ENCODE measurements around the gene PEX1. TPM values are rescaled to one million over a fixed set of nuclear protein-coding genes. Genes with fewer than 3 reads are reported as not detected.
"Not testable (repeated sequence)": the region's sequence is repeated elsewhere in the genome, so short reads cannot be mapped to it uniquely, and the experiment has no call there.

The PEX1 gene
- total RNA-seq, 1 experiment from 2014 or later, result 4.3 TPM

GRCh38 chr7:92520024-92520423 lies 8.3 kb downstream of the PEX1 start:
- Histone ChIP-seq H3K4me3 (no peak overlapping the region), H3K36me3 (no peaks in the 10 kb centered on the region), H3K27me3 (no peaks in the 10 kb centered on the region), H3K9me3 (no peaks in the 10 kb centered on the region)
- DNase-seq, result no peak

- H3K4me3 ChIP-seq, result no peak overlapping the region
- H3K36me3 ChIP-seq, result no peaks in the 10 kb centered on the region
- H3K27me3 ChIP-seq, result no peaks in the 10 kb centered on the region
- no peak for DNase-seq
- no peaks in the 10 kb centered on the region for H3K9me3 ChIP-seq
These were observed 10.7 kb downstream of the PEX1 start for GRCh38 chr7:92517631-92518030.

- no peak overlapping the region for H3K4me3 ChIP-seq
- H3K36me3 ChIP-seq, result no peaks in the 10 kb centered on the region
- no peak for DNase-seq
- H3K9me3 ChIP-seq, result no peaks in the 10 kb centered on the region
- H3K27me3 ChIP-seq, result no peaks in the 10 kb centered on the region
These were observed 15.0 kb downstream of the PEX1 start for GRCh38 chr7:92513167-92513902.

GRCh38 chr7:92508946-92509345 lies 19.4 kb downstream of the PEX1 start:
- H3K4me3 ChIP-seq, result no peak overlapping the region
- no peak for DNase-seq
- no peaks in the 10 kb centered on the region for H3K9me3 ChIP-seq
- H3K27me3 ChIP-seq, result no peaks in the 10 kb centered on the region
- H3K36me3 ChIP-seq, result no peaks in the 10 kb centered on the region

- Histone ChIP-seq H3K9me3 (no peaks in the 10 kb centered on the region), H3K4me3 (no peak overlapping the region), H3K36me3 (no peaks in the 10 kb centered on the region), H3K27me3 (no peaks in the 10 kb centered on the region)
- no peak for DNase-seq
These were observed 22.0 kb downstream of the PEX1 start for GRCh38 chr7:92506363-92506762.

GRCh38 chr7:92504563-92504962 lies 23.8 kb downstream of the PEX1 start:
- Histone ChIP-seq H3K4me3 (no peak overlapping the region), H3K27me3 (no peaks in the 10 kb centered on the region), H3K9me3 (no peaks in the 10 kb centered on the region), H3K36me3 (no peaks in the 10 kb centered on the region)
- DNase-seq, result no peak

GRCh38 chr7:92503767-92504166 lies 24.6 kb downstream of the PEX1 start:
- Histone ChIP-seq H3K4me3 (no peak overlapping the region), H3K9me3 (no peaks in the 10 kb centered on the region), H3K27me3 (no peaks in the 10 kb centered on the region), H3K36me3 (no peaks in the 10 kb centered on the region)
- no peak for DNase-seq

GRCh38 chr7:92498557-92498956 lies 29.8 kb downstream of the PEX1 start:
- no peak for DNase-seq
- no peaks in the 10 kb centered on the region for H3K9me3 ChIP-seq
- no peaks in the 10 kb centered on the region for H3K36me3 ChIP-seq
- no peak overlapping the region for H3K4me3 ChIP-seq
- no peaks in the 10 kb centered on the region for H3K27me3 ChIP-seq

GRCh38 chr7:92496876-92497275 lies 31.4 kb downstream of the PEX1 start:
- DNase-seq, result no peak
- H3K9me3 ChIP-seq, result no peaks in the 10 kb centered on the region
- no peaks in the 10 kb centered on the region for H3K27me3 ChIP-seq
- no peak overlapping the region for H3K4me3 ChIP-seq
- no peaks in the 10 kb centered on the region for H3K36me3 ChIP-seq

- Histone ChIP-seq H3K27me3 (no peaks in the 10 kb centered on the region), H3K36me3 (peaks cover 4% of the 10 kb centered on the region; the same call in 1 of the 2 replicates), H3K9me3 (no peaks in the 10 kb centered on the region), H3K4me3 (no peak overlapping the region)
- no peak for DNase-seq
These were observed 38.7 kb downstream of the PEX1 start for GRCh38 chr7:92489634-92490033.

- peaks cover 4% of the 10 kb centered on the region; the same call in 1 of the 2 replicates for H3K36me3 ChIP-seq
- no peaks in the 10 kb centered on the region for H3K27me3 ChIP-seq
- H3K9me3 ChIP-seq, result no peaks in the 10 kb centered on the region
- no peak overlapping the region for H3K4me3 ChIP-seq
- no peak for DNase-seq
These were observed 40.5 kb downstream of the PEX1 start for GRCh38 chr7:92487804-92488203.

GRCh38 chr7:92485974-92486373 lies 42.3 kb downstream of the PEX1 start:
- Histone ChIP-seq H3K36me3 (peaks cover 4% of the 10 kb centered on the region; the same call in 1 of the 2 replicates), H3K27me3 (no peaks in the 10 kb centered on the region), H3K4me3 (no peak overlapping the region), H3K9me3 (no peaks in the 10 kb centered on the region)
- DNase-seq, result no peak

GRCh38 chr7:92485267-92485892 lies 42.9 kb downstream of the PEX1 start:
- H3K27me3 ChIP-seq, result no peaks in the 10 kb centered on the region
- H3K4me3 ChIP-seq, result no peak overlapping the region
- no peak for DNase-seq
- peaks cover 4% of the 10 kb centered on the region; the same call in 1 of the 2 replicates for H3K36me3 ChIP-seq
- H3K9me3 ChIP-seq, result no peaks in the 10 kb centered on the region

- H3K4me3 ChIP-seq, H3K27me3 ChIP-seq, H3K9me3 ChIP-seq, DNase-seq, H3K36me3 ChIP-seq: not testable (repeated sequence)
These were observed 44.1 kb downstream of the PEX1 start for GRCh38 chr7:92484226-92484625.

- not testable (repeated sequence) for H3K27me3 ChIP-seq, DNase-seq, H3K36me3 ChIP-seq, H3K9me3 ChIP-seq, H3K4me3 ChIP-seq
These were observed 44.7 kb downstream of the PEX1 start for GRCh38 chr7:92483624-92484023.

- not testable (repeated sequence) for H3K27me3 ChIP-seq, H3K36me3 ChIP-seq, DNase-seq, H3K4me3 ChIP-seq, H3K9me3 ChIP-seq
These were observed 49.2 kb downstream of the PEX1 start for GRCh38 chr7:92479146-92479545.

GRCh38 chr7:92478711-92479110 lies 49.6 kb downstream of the PEX1 start:
- no peak for DNase-seq
- no peaks in the 10 kb centered on the region for H3K27me3 ChIP-seq
- no peaks in the 10 kb centered on the region for H3K9me3 ChIP-seq
- H3K4me3 ChIP-seq, result no peak overlapping the region
- H3K36me3 ChIP-seq, result no peaks in the 10 kb centered on the region

- no peak overlapping the region for H3K4me3 ChIP-seq
- no peak for DNase-seq
- H3K27me3 ChIP-seq, result no peaks in the 10 kb centered on the region
- H3K36me3 ChIP-seq, result no peaks in the 10 kb centered on the region
- no peaks in the 10 kb centered on the region for H3K9me3 ChIP-seq
These were observed 50.2 kb downstream of the PEX1 start for GRCh38 chr7:92478095-92478494.

Data from MG63 (cell line).